ENCODE measurements around the gene CLSTN2.

GRCh38 chr3:140223197-140223596, 288.2 kb downstream of the CLSTN2 start:
- no peak for TF ChIP-seq CTCF (IDR thresholded peaks at IDR 0.05 in 2 of 3, conservative IDR thresholded peaks at IDR 0.05 in 1 of 3; ENCODE audit: borderline replicate concordance in 1 of 3, insufficient read depth in 1 of 3, low read depth in 2 of 3, low read length in 2 of 3)
- no peak for TF ChIP-seq ZNF274 (IDR thresholded peaks at IDR 0.05; ENCODE audit: low read depth, low read length)
- no peak for TF ChIP-seq MAX (IDR thresholded peaks at IDR 0.05)
- no peak for TF ChIP-seq EZH2phosphoT487 (IDR thresholded peaks at IDR 0.05; ENCODE audit: borderline replicate concordance)
- TF ChIP-seq POLR2A (IDR thresholded peaks at IDR 0.05; ENCODE audit: borderline replicate concordance, extremely low read depth, insufficient read depth, insufficient read length) = no peak
- TF ChIP-seq ZFX (IDR thresholded peaks at IDR 0.05) = no peak
- TF ChIP-seq POLR2AphosphoS5 (IDR thresholded peaks at IDR 0.05; ENCODE audit: low read depth, low read length) = no peak
- no peak for TF ChIP-seq YY1 (IDR thresholded peaks at IDR 0.05; ENCODE audit: extremely low read depth, insufficient replicate concordance, low read depth, low read length)
- TF ChIP-seq SRF (IDR thresholded peaks at IDR 0.05; ENCODE audit: low read depth) = no peak
- no peak for TF ChIP-seq ZBTB33 (IDR thresholded peaks at IDR 0.05; ENCODE audit: extremely low read depth, insufficient replicate concordance, low read length)
- no peak for TF ChIP-seq EZH2 (IDR thresholded peaks at IDR 0.05)
- no peak for TF ChIP-seq RAD21 (IDR thresholded peaks at IDR 0.05; ENCODE audit: low read depth)
- no peak for TF ChIP-seq FOSL1 (IDR thresholded peaks at IDR 0.05; ENCODE audit: low read depth)
- no peak for TF ChIP-seq REST (IDR thresholded peaks at IDR 0.05; ENCODE audit: low read depth)

Data from HCT116 (cell line).